Thyroid gland (tissue), 4 donors: ENCODE measurements around the gene NPAS1.

ENCODE experiments used
- POLR2A ChIP-seq, 2 donors: fragments of 450-650 bp; IDR thresholded peaks; one replicate each; pipeline ENCODE4 v1.6.1; 2017; ENCODE audit warnings: antibody characterized with exemption in 2 of 2, mild to moderate bottlenecking in 2 of 2, moderate library complexity in 1 of 2
- TF ChIP-seq, protein P1 (sequence below), 6 experiments: fragments of 200-600 bp in 3 of 6; fragments of 450-650 bp in 3 of 6; sonication (generic) in 3 of 6; IDR thresholded peaks; one replicate each; pipeline ENCODE4 v1.5.1; 2016 to 2019; ENCODE audit warnings: antibody characterized with exemption in 6 of 6, mild to moderate bottlenecking in 2 of 6, inconsistent platforms in 1 of 6, moderate library complexity in 1 of 6

DNA sequence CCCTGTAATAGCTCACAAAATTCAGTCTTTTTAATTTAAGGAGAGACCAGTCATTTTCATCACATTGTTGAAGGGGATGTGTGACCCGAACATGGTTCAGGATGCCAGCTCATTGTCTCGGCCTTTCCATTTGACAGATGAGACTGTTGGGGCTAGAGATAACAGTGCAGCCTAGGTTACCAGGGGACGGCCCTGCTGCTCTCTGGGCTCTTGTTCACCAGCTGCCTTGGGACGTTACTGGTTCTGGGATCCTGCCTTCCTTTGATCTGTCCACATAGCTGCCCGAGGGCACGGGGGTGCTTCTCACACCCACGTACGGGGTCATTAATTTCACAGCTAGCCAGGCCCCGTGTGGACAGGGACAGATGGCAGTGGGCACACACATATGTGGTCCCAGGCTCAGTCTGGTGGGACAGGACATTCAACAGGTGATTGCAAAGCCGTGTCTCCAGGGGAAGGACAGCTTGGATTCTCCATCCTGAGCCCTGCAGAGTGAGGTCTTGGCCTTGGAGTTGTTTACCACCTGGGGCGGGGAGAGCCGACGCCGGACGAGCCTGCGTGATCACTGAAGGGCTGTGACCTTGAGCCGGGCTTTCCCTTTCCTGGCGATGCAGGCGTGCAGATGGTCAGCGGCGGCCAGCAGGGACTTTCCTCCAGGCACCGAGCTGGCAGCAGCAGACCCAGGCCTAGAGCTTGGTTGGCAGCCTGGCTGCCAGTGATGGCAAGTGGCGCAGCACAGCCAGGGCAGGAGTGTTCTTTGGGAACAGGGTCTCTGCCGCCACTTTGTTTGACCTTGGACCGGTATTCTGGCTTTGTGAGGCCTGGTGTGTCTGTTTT, 26.7 kb upstream of the NPAS1 start:
- TF ChIP-seq, protein P1, sequence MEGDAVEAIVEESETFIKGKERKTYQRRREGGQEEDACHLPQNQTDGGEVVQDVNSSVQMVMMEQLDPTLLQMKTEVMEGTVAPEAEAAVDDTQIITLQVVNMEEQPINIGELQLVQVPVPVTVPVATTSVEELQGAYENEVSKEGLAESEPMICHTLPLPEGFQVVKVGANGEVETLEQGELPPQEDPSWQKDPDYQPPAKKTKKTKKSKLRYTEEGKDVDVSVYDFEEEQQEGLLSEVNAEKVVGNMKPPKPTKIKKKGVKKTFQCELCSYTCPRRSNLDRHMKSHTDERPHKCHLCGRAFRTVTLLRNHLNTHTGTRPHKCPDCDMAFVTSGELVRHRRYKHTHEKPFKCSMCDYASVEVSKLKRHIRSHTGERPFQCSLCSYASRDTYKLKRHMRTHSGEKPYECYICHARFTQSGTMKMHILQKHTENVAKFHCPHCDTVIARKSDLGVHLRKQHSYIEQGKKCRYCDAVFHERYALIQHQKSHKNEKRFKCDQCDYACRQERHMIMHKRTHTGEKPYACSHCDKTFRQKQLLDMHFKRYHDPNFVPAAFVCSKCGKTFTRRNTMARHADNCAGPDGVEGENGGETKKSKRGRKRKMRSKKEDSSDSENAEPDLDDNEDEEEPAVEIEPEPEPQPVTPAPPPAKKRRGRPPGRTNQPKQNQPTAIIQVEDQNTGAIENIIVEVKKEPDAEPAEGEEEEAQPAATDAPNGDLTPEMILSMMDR (IDR thresholded peaks at IDR 0.05): no peak
- TF ChIP-seq POLR2A (IDR thresholded peaks at IDR 0.05): no peak
